Activated gamma-delta T cell treated with Interleukin-2 at 50 U/mL for 16 hours (primary cell): ENCODE data around the gene ERH.
"Not testable (repeated sequence)": the region's sequence is repeated elsewhere in the genome, so short reads cannot be mapped to it uniquely, and the experiment has no call there.

Experiments
- DNase-seq: peaks from one replicate; pipeline ENCODE4 v3.0.0-alpha.2; 2020

ERH gene

GRCh38 chr14:69392481-69392880, 5.6 kb downstream of the ERH start:
- DNase-seq: no peak

- DNase-seq: not testable (repeated sequence)
Measured at GRCh38 chr14:69391400-69391799, 6.7 kb downstream of the ERH start.

GRCh38 chr14:69387311-69387710, 10.8 kb downstream of the ERH start:
- DNase-seq: no peak

DNA sequence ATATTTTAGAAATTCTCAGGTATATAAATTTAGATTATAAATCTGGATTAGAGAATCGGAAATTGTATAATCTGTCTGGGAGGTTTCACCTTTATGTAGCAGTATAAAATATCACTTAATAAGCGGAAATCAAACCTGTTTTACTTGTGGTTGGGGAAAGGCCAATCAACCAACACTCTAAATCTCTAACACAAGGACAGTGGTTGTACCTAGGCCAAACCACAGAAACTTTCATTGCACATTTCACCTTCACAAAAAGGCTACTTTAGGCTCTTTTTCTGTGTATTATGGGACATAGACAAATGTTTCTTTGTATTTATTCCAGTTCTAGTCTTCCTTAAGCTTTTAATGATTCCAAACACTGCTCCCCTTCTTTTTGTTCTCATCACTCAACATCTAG, 19.8 kb downstream of the ERH start:
- no peak for DNase-seq

DNA sequence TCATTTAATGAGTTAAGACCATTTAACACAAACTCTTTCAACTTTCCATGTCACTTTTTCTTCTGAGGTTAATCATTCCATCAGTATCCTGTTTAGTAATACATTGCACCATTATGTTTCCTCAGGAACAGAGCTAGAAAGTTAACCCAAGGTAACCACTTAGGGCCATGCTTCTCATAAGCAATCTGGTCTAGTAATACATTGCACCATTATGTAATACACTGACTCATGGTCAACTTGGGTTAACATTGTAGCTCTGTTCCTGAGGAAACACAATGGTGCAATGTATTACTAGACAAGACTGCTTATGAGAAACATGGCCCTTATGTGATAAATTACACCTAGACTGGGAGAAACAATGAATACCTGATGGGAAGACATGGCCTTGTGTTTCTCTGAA, 21.7 kb downstream of the ERH start:
- DNase-seq: no peak

DNA sequence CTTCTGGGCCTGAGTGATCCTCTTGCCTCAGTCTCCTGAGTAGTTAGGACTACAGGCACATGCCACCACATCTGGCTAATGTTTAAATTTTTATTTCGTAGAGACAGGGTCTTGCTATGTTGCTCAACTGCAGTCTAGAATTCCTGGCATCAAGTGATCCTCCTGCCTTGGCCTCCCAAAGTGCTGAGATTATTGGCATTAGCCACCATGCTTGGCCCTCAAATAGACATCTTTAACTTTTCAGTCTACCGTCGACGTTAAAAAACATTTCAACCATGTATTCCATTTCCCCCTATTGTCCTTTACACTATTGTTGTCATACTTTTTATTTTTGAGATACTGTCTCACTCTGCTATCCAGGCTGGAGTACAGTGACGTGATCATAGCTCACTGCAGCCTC, 22.4 kb downstream of the ERH start:
- no peak for DNase-seq

- DNase-seq: no peak
Measured at GRCh38 chr14:69375182-69375581, 22.9 kb downstream of the ERH start.

DNA sequence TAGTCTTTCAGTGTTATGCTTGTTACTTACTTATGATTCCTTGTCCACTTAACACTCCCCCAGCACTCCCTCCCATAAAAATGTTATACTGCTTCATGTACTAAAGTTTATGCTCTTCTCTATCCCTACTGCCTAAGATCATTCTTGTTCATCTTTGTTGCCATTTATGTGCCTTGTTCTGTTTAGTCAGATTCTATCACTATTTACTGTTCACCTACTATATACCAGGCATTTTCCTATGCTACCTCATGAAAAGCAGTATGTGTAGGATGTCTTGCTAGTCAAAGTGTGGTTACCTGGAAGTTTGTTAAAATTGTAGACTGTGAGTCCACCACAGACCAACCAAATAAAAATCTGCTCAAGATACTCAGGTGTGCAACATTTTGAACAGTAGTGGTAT, 23.9 kb downstream of the ERH start:
- no peak for DNase-seq

- no peak for DNase-seq
Measured at GRCh38 chr14:69373104-69373503, 25.0 kb downstream of the ERH start.

DNA sequence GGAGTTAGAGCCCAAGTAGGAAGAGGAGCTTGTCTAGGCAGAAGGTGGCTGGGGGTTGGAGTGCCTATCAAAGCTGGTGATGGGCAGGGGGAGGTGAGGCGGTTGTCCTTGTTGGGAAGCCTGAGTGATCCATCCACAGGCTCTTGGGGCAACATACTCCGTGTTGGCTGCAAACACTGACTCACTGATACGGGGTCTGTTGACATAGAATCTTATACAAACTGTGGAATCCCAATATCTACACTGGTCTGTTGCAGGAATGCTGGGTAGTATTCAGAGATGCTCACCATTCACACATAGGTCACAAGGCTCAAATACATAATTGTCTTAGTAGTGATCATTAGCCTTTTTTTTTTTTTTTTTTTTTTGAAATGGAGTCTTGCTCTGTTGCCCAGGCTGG, 26.0 kb downstream of the ERH start:
- no peak for DNase-seq

DNA sequence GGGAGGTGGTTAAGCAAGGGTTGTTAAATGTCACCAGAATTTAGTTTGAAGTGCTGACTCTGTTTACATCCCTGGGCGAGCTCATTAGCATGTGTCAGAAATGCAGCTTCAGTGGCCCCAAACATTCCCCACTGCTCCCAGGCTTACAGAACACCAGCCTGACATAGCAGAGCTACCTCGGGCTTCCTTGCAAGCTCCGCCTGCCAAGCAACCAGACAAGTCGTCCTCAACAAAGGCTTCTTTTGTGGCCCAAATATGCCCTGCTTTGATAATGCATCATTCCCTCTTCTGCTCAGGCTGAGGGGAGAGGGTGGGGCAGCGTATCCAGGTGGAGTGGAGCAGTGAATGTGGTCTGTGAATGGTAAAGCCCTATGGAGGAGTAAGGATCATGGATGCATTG, 28.0 kb downstream of the ERH start:
- DNase-seq: no peak

GRCh38 chr14:69368381-69368780, 29.7 kb downstream of the ERH start:
- DNase-seq: no peak

GRCh38 chr14:69366761-69367160, 31.3 kb downstream of the ERH start:
- no peak for DNase-seq

GRCh38 chr14:69366069-69366468, 32.0 kb downstream of the ERH start:
- no peak for DNase-seq

DNA sequence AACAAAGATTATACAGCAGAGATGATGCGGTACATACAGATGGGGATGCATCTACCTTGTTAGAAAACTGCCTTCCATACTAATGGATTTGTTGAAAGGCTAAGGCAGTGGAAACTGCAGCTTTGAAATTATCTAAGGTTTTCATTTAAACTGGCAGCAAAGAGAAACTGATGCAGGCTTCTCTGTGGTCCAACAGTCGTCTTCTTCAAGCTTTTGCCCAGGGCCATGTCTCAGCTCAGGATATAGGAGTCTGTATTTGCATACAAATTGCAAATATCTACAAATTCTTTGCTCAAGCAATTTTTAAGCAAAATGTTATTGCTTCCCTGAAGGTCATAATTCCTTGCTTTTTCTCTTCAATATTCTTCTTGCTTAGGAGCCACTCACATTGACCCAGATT, 33.7 kb downstream of the ERH start:
- DNase-seq: no peak

DNA sequence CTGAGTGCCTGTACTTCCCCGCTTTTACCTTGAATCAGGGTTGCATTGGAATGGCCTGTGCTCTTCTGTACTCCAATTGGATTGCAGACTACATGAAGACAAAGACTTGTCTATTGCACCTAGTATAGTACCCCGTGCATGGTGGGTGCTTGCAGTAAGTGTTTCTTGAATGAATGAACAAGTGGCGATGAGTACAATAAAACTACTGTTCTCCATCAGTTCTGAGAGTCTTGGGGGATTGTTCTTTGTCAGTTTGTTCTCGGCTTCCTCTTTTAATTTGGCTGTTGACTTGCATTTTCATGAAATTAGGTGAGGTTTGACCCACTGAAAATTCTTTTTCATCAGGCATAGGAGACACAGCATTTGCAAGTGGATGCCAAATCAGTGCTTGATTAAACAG, 34.1 kb downstream of the ERH start:
- no peak for DNase-seq

- no peak for DNase-seq
Measured at GRCh38 chr14:69363055-69363454, 35.0 kb downstream of the ERH start.

DNA sequence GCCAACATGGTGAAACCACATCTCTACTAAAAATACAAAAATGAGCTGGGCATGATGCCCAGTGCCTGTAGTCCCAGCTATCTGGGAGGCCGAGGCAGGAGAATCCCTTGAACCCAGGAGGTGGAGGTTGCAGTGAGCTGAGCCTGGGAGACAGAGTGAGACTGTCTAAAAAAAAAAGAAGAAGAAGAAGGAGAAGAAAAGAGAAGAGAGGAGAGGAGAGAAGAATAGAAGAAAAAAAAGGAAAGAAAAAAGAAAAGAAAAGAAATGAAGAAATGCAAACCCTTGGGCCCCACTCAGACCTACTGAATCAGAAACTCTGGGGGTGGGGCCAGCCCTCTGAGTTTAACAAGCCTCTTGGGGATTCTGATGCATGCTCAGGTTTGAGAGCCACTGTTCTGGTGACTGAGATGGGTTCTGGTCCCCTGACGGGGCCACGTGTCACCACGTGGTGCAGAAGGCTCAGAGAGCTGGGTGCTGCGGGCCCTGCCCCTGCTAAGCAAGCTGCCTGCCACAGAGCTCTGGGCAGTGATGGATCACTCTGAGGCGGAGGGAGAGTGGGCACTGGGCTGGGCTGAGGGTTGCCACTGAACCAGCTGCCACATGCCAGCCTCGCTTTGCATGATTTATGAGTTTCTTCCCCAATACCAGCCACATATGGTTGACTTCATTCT, 37.5 kb downstream of the ERH start:
- no peak for DNase-seq

- no peak for DNase-seq
Measured at GRCh38 chr14:69358966-69359365, 39.1 kb downstream of the ERH start.

DNA sequence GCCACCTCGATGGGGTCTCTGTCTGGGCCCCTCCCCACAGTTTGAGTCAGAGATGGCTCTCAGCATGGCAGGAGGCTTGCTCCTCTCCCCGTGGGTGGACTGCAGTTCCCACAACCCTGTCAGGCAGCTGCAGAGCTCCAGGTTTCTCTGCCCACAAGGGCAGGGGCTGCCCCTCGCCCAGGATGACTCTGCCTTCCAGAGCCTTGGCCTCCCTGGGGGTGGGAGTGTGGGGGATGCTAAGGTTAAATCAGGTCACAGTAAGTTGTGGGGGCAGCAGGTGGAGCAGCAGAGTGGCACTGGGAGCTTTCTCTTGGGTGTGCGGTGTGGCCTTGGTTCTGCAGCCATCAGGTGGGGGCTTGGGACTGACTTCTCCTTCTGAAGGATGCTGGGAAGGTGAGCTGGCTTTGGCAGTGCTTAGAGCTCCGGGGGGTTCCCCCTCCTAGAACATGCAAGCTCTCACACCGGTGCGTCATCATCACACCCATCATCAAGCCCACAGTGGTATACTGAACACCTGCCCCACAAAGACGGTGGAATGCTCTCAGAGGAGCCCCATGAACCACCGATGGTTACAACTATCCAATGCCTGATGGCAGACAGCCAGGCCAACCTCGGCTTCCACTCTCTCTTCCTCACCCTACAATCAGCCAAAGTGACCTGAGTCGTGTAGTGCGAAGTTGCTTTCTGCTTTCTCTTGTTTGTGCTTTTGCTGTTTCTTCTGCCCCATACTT, 39.7 kb downstream of the ERH start:
- DNase-seq: no peak

DNA sequence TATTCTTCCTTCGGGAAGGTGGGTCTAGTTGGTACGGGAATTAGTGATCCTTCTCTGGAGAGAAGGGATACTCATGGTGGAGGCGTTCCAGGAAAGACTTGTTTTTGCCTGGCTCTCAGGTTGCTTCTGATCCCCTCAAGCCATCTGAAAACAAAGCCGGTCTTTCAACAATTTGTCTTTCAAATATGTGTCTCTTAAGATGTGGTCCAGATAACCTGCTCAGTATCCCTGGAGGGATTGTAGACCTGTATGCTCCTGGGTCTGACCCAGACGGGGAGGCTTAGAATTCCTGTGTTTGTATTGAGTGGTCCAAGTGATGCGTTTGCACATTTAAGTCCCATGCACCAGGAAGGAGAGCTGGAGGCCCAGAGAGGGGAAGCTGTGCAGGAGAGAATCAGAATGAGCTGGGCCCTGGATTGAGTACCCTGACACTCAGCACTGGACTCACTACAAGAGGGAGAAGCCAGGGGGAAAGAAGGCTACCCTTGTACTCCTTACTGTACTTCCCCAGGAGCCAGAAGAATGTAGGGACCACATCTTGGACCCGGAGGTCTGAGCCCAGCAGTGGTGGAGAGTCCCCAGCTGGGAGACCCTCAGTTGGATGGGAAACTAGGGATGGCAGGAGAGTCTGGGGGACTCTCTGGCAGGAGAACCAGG, 40.4 kb downstream of the ERH start:
- DNase-seq: no peak

GRCh38 chr14:69356903-69357543, 41.1 kb downstream of the ERH start:
- no peak for DNase-seq

DNA sequence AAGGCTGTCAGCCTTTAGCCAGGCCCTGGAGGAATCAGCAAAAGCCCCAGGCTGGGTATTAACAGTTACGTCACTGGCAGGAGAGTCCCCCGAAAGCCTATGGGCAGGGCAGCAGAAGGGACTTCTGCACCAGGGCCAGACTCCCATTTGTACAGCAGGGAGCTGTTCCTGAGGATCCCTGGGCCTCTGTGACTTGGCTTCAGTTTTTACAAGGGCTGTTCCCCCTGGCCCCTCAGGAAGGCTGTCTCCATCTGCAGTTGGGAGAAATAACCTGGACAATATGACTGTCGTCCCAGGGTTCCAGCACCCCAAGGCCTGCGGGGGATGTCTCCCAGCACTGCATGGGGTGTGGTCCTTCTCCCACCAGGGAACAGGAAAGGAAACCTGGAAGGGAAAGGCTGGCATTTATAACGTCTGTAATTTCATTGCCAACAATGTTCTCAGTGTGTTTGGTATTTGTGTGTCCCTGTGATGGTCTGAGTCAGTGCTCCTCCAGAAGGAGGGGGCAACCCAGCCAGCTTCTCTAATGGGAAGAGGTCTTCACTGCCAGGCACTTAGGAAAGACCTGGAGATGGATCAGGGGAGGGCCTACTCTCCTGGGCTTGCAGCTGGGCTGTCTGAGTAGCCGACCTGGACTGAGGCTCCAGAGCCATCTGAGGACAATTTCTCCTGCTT, 42.4 kb downstream of the ERH start:
- no peak for DNase-seq
